GM18870 (cell line): Measurements from ENCODE around the gene TRMU.

Experiments
- ATAC-seq: cut with Tn5 transposase; IDR thresholded peaks from one replicate; pipeline ENCODE4 v1.9.1; 2021; ENCODE audit warnings: moderate library complexity; ENCODE audit not compliant: unreplicated experiment

TRMU gene

GRCh38 chr22:46406349-46406748 lies 70.8 kb downstream of the TRMU start:
- no peak for ATAC-seq

DNA sequence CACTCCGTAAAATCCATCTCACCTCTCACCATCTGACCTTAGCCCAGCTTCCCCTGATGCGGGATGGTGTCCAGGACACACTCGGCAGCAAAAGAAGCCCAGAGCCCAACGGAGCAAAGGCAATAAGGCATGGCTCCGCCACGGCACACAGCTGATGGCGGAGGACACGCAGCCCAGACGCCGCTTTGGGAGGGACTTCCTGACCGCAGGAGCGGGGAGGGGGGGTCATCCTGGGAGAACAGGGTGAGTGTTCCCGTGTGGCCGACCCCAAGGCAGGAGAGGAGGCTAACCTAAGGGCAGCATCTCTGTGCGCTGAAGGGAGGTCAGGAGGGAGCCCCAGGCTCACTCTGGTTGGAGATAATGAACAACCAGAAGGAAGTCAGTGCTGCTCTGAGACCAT lies 71.3 kb downstream of the TRMU start:
- no peak for ATAC-seq
